Measurements from ENCODE around the gene VASP. TPM values are rescaled to one million over a fixed set of nuclear protein-coding genes. Genes with fewer than 3 reads are reported as not detected.

Gene VASP
- polyA plus RNA-seq, 2 of the 4 experiments (the other 2 are of a cell fraction) = 64.5 to 94.3 TPM

- POLR2A ChIA-PET = interaction anchor here (0.6 kb wide), 1 partner anchor 9 kb away, joined by 4 read pairs; no protein-coding TSS in a partner anchor
- no peak overlapping the region for H3K4me2 ChIP-seq
- no peaks in the 10 kb centered on the region for H3K9me3 ChIP-seq
- H3K4me3 ChIP-seq = no peak overlapping the region
- no peak overlapping the region for H3K27ac ChIP-seq
- WGBS (ENCODE audit: missing lambda C conversion rate) = 74% methylated on average over 6 of the region's 6 CpGs
- DNase-seq (ENCODE audit: low read depth in 1 of 2, low spot score in 1 of 2) (peak in 1 of 2 experiments; percentile 74), ATAC-seq (peak; percentile 6 to 16; a peak in 4 of 6 replicates), FAIRE-seq (no peak)
- H3K4me1 ChIP-seq = peaks cover 13% of the 10 kb centered on the region
- CTCF ChIA-PET = interaction anchor here (0.9 to 33.4 kb wide), 6 partner anchors 10 to 168 kb away, joined by 3 to 1883 read pairs (median 56); partner anchors contain the start of genes ERCC1 and FOSB
- TF ChIP-seq EHMT2 (IDR thresholded peaks at IDR 0.05; ENCODE audit: low read depth) = no peak
- 0 out of 2 replicates have a peak, but pooled peaks have one; percentile 77 for TF ChIP-seq TP53 (CRISPR knock-in tag; IDR thresholded peaks at IDR 0.05)
- TF ChIP-seq RARB (CRISPR knock-in tag; IDR thresholded peaks at IDR 0.05) = peak; percentile 84; the same call in 1 of the 2 replicates
- no peak for TF ChIP-seq RFX5 (IDR thresholded peaks at IDR 0.05)
- no peak for TF ChIP-seq JUN (IDR thresholded peaks at IDR 0.05)
- no peak for TF ChIP-seq NPAS2 (CRISPR knock-in tag; IDR thresholded peaks at IDR 0.05; ENCODE audit: borderline replicate concordance)
- TF ChIP-seq ESRRA (IDR thresholded peaks at IDR 0.05; ENCODE audit: borderline replicate concordance, low read length) = no peak
- peak; percentile 32 for TF ChIP-seq POLR2AphosphoS2 (conservative IDR thresholded peaks at IDR 0.05; ENCODE audit: low read length)
- TF ChIP-seq HMGXB4 (CRISPR knock-in tag; IDR thresholded peaks at IDR 0.05; ENCODE audit: borderline replicate concordance) = no peak; the same call in none of the 2 replicates
- TF ChIP-seq MYC (IDR thresholded peaks at IDR 0.05; ENCODE audit: borderline replicate concordance, low read length) = no peak
- peak; percentile 95; the same call in 1 of the 2 replicates for TF ChIP-seq FOSB (CRISPR knock-in tag; IDR thresholded peaks at IDR 0.05)
- no peak for TF ChIP-seq CBX8 (IDR thresholded peaks at IDR 0.05)
- TF ChIP-seq CBX2 (IDR thresholded peaks at IDR 0.05; ENCODE audit: borderline replicate concordance, low read depth) = no peak
- TF ChIP-seq, protein P1, sequence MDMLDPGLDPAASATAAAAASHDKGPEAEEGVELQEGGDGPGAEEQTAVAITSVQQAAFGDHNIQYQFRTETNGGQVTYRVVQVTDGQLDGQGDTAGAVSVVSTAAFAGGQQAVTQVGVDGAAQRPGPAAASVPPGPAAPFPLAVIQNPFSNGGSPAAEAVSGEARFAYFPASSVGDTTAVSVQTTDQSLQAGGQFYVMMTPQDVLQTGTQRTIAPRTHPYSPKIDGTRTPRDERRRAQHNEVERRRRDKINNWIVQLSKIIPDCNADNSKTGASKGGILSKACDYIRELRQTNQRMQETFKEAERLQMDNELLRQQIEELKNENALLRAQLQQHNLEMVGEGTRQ (IDR thresholded peaks at IDR 0.05) = no peak
- TF ChIP-seq POLR2A (IDR thresholded peaks at IDR 0.05; ENCODE audit: low read length) = no peak
- TF ChIP-seq MAZ (IDR thresholded peaks at IDR 0.05; ENCODE audit: borderline replicate concordance, low read depth, low read length) = no peak
- TF ChIP-seq ZFP36 (IDR thresholded peaks at IDR 0.05; ENCODE audit: borderline replicate concordance, partially characterized antibody) = no peak
- no peak for TF ChIP-seq MAX (IDR thresholded peaks at IDR 0.05)
- TF ChIP-seq JUNB (IDR thresholded peaks at IDR 0.05) = no peak
- no peak for TF ChIP-seq BHLHE40 (IDR thresholded peaks at IDR 0.05; ENCODE audit: low read depth, low read length)
- no peak for TF ChIP-seq RNF2 (IDR thresholded peaks at IDR 0.05; ENCODE audit: borderline replicate concordance, low read depth)
- TF ChIP-seq, protein P2, sequence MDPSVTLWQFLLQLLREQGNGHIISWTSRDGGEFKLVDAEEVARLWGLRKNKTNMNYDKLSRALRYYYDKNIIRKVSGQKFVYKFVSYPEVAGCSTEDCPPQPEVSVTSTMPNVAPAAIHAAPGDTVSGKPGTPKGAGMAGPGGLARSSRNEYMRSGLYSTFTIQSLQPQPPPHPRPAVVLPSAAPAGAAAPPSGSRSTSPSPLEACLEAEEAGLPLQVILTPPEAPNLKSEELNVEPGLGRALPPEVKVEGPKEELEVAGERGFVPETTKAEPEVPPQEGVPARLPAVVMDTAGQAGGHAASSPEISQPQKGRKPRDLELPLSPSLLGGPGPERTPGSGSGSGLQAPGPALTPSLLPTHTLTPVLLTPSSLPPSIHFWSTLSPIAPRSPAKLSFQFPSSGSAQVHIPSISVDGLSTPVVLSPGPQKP (IDR thresholded peaks at IDR 0.05; ENCODE audit: low read depth, low read length) = no peak
- TF ChIP-seq RCOR1 (IDR thresholded peaks at IDR 0.05; ENCODE audit: low read depth, low read length) = no peak
- no peak for TF ChIP-seq SMC3 (IDR thresholded peaks at IDR 0.05)
- TF ChIP-seq, protein P3, sequence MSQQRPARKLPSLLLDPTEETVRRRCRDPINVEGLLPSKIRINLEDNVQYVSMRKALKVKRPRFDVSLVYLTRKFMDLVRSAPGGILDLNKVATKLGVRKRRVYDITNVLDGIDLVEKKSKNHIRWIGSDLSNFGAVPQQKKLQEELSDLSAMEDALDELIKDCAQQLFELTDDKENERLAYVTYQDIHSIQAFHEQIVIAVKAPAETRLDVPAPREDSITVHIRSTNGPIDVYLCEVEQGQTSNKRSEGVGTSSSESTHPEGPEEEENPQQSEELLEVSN (IDR thresholded peaks at IDR 0.05; ENCODE audit: borderline replicate concordance, low read depth) = no peak
- TF ChIP-seq HDAC2 (IDR thresholded peaks at IDR 0.05) = no peak
- TF ChIP-seq EP300 (IDR thresholded peaks at IDR 0.05) = no peak
- peak; percentile 93 for TF ChIP-seq HOXA7 (CRISPR knock-in tag; IDR thresholded peaks at IDR 0.05)
- TF ChIP-seq, protein P4, sequence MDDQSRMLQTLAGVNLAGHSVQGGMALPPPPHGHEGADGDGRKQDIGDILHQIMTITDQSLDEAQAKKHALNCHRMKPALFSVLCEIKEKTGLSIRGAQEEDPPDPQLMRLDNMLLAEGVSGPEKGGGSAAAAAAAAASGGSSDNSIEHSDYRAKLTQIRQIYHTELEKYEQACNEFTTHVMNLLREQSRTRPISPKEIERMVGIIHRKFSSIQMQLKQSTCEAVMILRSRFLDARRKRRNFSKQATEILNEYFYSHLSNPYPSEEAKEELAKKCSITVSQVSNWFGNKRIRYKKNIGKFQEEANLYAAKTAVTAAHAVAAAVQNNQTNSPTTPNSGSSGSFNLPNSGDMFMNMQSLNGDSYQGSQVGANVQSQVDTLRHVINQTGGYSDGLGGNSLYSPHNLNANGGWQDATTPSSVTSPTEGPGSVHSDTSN (IDR thresholded peaks at IDR 0.05) = no peak
- TF ChIP-seq HOXB5 (CRISPR knock-in tag; IDR thresholded peaks at IDR 0.05) = peak; percentile 61
- no peak for TF ChIP-seq BCL3 (IDR thresholded peaks at IDR 0.05)
- no peak for TF ChIP-seq CEBPB (IDR thresholded peaks at IDR 0.05)
- no peak for TF ChIP-seq RAD21 (conservative IDR thresholded peaks at IDR 0.05 in 1 of 2, IDR thresholded peaks at IDR 0.05 in 1 of 2)
- TF ChIP-seq KDM1A (IDR thresholded peaks at IDR 0.05; ENCODE audit: low read depth) = no peak
- no peak for TF ChIP-seq KDM5A (IDR thresholded peaks at IDR 0.05)
Observed at GRCh38 chr19:45475537-45476291, 31.6 kb upstream of the VASP start.

Data from A549 (cell line).